Measurements from ENCODE around the gene BRINP3. TPM values are rescaled to one million over a fixed set of nuclear protein-coding genes. Genes with fewer than 3 reads are reported as not detected.
A peak's percentile ranks its signal among the peaks of the same experiment; 100 is the strongest.

Gene BRINP3
- total RNA-seq, 1 experiment from 2014 or later, result 0.28 TPM

GRCh38 chr1:190365283-190365682 is 112.4 kb downstream of the BRINP3 start:
- CTCF ChIA-PET, result interaction anchor here (0.6 kb wide), 1 partner anchor 428 kb away, joined by 3 read pairs; no protein-coding TSS in a partner anchor
- POLR2A ChIA-PET, result no interaction called here

GRCh38 chr1:190353538-190354101 is 124.0 kb downstream of the BRINP3 start:
- ATAC-seq, result no peak
- ChIA-PET POLR2A (no interaction called here), CTCF (no interaction called here)
- no peak for DNase-seq (ENCODE audit: low spot score)
- no peaks in the 10 kb centered on the region for H3K36me3 Mint-ChIP-seq
- no peak overlapping the region for H3K27ac Mint-ChIP-seq
- TF ChIP-seq PRRX2 (CRISPR knock-in tag; IDR thresholded peaks at IDR 0.05) (no peak), ZNF121 (CRISPR knock-in tag; IDR thresholded peaks at IDR 0.05) (no peak), FOXK1 (CRISPR knock-in tag; IDR thresholded peaks at IDR 0.05) (no peak), ZNF138 (CRISPR knock-in tag; conservative IDR thresholded peaks at IDR 0.05) (no peak), TEAD4 (CRISPR knock-in tag; IDR thresholded peaks at IDR 0.05) (no peak), ZNF532 (CRISPR knock-in tag; IDR thresholded peaks at IDR 0.05; ENCODE audit: borderline replicate concordance) (no peak), HMGA2 (CRISPR knock-in tag; IDR thresholded peaks at IDR 0.05) (no peak), MAX (CRISPR knock-in tag; IDR thresholded peaks at IDR 0.05) (no peak), GABPB1 (CRISPR knock-in tag; IDR thresholded peaks at IDR 0.05) (no peak), RORB (CRISPR knock-in tag; IDR thresholded peaks at IDR 0.05) (no peak), USF2 (CRISPR knock-in tag; IDR thresholded peaks at IDR 0.05) (no peak), MYBL2 (CRISPR knock-in tag; IDR thresholded peaks at IDR 0.05) (no peak)
- TF ChIP-seq, protein P1, sequence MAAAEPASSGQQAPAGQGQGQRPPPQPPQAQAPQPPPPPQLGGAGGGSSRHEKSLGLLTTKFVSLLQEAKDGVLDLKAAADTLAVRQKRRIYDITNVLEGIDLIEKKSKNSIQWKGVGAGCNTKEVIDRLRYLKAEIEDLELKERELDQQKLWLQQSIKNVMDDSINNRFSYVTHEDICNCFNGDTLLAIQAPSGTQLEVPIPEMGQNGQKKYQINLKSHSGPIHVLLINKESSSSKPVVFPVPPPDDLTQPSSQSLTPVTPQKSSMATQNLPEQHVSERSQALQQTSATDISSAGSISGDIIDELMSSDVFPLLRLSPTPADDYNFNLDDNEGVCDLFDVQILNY (CRISPR knock-in tag; IDR thresholded peaks at IDR 0.05), result no peak
- no peaks in the 10 kb centered on the region for H3K27me3 Mint-ChIP-seq (ENCODE audit: low read depth)
- H3K9me3 Mint-ChIP-seq, result no peaks in the 10 kb centered on the region
- H3K4me1 Mint-ChIP-seq, result peaks cover 9% of the 10 kb centered on the region
- no peak overlapping the region for H3K4me3 Mint-ChIP-seq

More at GRCh38 chr1:190365283-190365682, 112.4 kb downstream of the BRINP3 start:
- Mint-ChIP-seq H3K27ac (no peak overlapping the region), H3K4me1 (no peaks in the 10 kb centered on the region), H3K27me3 (ENCODE audit: low read depth) (no peaks in the 10 kb centered on the region), H3K36me3 (peaks cover 17% of the 10 kb centered on the region), H3K9me3 (peaks cover 34% of the 10 kb centered on the region), H3K4me3 (no peak overlapping the region)
- TF ChIP-seq JUN (CRISPR knock-in tag; IDR thresholded peaks at IDR 0.05) (no peak), HMGA2 (CRISPR knock-in tag; IDR thresholded peaks at IDR 0.05) (peak; percentile 97)
- TF ChIP-seq, protein P2, sequence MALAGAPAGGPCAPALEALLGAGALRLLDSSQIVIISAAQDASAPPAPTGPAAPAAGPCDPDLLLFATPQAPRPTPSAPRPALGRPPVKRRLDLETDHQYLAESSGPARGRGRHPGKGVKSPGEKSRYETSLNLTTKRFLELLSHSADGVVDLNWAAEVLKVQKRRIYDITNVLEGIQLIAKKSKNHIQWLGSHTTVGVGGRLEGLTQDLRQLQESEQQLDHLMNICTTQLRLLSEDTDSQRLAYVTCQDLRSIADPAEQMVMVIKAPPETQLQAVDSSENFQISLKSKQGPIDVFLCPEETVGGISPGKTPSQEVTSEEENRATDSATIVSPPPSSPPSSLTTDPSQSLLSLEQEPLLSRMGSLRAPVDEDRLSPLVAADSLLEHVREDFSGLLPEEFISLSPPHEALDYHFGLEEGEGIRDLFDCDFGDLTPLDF (CRISPR knock-in tag; IDR thresholded peaks at IDR 0.05), result no peak
- TF ChIP-seq, protein P3, sequence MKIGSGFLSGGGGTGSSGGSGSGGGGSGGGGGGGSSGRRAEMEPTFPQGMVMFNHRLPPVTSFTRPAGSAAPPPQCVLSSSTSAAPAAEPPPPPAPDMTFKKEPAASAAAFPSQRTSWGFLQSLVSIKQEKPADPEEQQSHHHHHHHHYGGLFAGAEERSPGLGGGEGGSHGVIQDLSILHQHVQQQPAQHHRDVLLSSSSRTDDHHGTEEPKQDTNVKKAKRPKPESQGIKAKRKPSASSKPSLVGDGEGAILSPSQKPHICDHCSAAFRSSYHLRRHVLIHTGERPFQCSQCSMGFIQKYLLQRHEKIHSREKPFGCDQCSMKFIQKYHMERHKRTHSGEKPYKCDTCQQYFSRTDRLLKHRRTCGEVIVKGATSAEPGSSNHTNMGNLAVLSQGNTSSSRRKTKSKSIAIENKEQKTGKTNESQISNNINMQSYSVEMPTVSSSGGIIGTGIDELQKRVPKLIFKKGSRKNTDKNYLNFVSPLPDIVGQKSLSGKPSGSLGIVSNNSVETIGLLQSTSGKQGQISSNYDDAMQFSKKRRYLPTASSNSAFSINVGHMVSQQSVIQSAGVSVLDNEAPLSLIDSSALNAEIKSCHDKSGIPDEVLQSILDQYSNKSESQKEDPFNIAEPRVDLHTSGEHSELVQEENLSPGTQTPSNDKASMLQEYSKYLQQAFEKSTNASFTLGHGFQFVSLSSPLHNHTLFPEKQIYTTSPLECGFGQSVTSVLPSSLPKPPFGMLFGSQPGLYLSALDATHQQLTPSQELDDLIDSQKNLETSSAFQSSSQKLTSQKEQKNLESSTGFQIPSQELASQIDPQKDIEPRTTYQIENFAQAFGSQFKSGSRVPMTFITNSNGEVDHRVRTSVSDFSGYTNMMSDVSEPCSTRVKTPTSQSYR (CRISPR knock-in tag; IDR thresholded peaks at IDR 0.05), result no peak
- no peak for ATAC-seq
- DNase-seq (ENCODE audit: low spot score), result no peak

Measured in WTC11 (cell line).